BJ (cell line): ENCODE results near the gene PACS2. TPM values are rescaled to one million over a fixed set of nuclear protein-coding genes. Genes with fewer than 3 reads are reported as not detected.

Source experiments
- CTCF ChIA-PET: fragments of 350-600 bp; formaldehyde crosslinking; extraction: SDS; loops from one replicate; lab custom pipeline; 2021; ENCODE audit warnings: antibody characterized with exemption, inconsistent platforms; lab: Yijun Ruan, JAX
- POLR2A ChIA-PET: fragments of 300-600 bp; sonication (Branson Sonifier 250); formaldehyde crosslinking; extraction: SDS; loops from one replicate; lab custom pipeline; 2021; ENCODE audit warnings: antibody characterized with exemption; lab: Charles Lee
- DNase-seq: peaks from one replicate; pipeline ENCODE4 v3.0.0-alpha.2; 2011; ENCODE audit warnings: low read depth
- H3K27me3 ChIP-seq: 2 replicates; pipeline ENCODE4 v1.6.0; 2011; ENCODE audit warnings: low read length; ENCODE audit not compliant: control insufficient read depth, insufficient read depth
- H3K36me3 ChIP-seq: 2 replicates; pipeline ENCODE4 v1.5.1; 2011; ENCODE audit warnings: low read length; ENCODE audit not compliant: control insufficient read depth, insufficient read depth
- H3K4me3 ChIP-seq: 2 replicates; pipeline ENCODE4 v1.5.1; 2011; ENCODE audit warnings: low read depth, mild to moderate bottlenecking, control low read depth, low read length
- CTCF ChIP-seq: IDR thresholded peaks from 2 replicates; pipeline ENCODE4 v1.5.1; 2011; ENCODE audit warnings: low read depth, mild to moderate bottlenecking, control low read depth, inconsistent platforms, low read length, moderate library complexity; ENCODE audit not compliant: insufficient read depth
- polyA plus RNA-seq: library from polyadenylated mRNA; depleted of rRNA; stranded (reverse); fragments of >200 nt; gene quantifications from 2 replicates; pipeline ENCODE4 v1.2.3, GENCODE V29; 2011

The PACS2 gene
- polyA plus RNA-seq, 1 experiment = 21.4 TPM

GRCh38 chr14:105368910-105369652 lies 54.5 kb downstream of the PACS2 start:
- H3K4me3 ChIP-seq = no peak overlapping the region
- no peak for TF ChIP-seq CTCF
- peaks cover 3% of the 10 kb centered on the region; the same call in 1 of the 2 replicates for H3K36me3 ChIP-seq
- no peaks in the 10 kb centered on the region for H3K27me3 ChIP-seq
- DNase-seq = no peak
- POLR2A ChIA-PET = no interaction called here
- CTCF ChIA-PET = interaction anchor here (0.9 to 5.7 kb wide), 4 partner anchors 9 to 121 kb away, joined by 3 to 25 read pairs (median 6); no protein-coding TSS in a partner anchor

- ChIA-PET POLR2A (no interaction called here), CTCF (interaction anchor here (1.0 to 5.7 kb wide), 10 partner anchors 8 to 162 kb away, joined by 3 to 84 read pairs (median 10); partner anchors contain the start of genes TEDC1 and TMEM121)
- DNase-seq = no peak
- no peaks in the 10 kb centered on the region for H3K27me3 ChIP-seq
- H3K36me3 ChIP-seq = peaks cover 3% of the 10 kb centered on the region; the same call in 1 of the 2 replicates
- no peak for TF ChIP-seq CTCF
- H3K4me3 ChIP-seq = no peak overlapping the region
Observed at GRCh38 chr14:105369653-105370040, 55.1 kb downstream of the PACS2 start.

GRCh38 chr14:105374389-105374788 lies 59.8 kb downstream of the PACS2 start:
- Histone ChIP-seq H3K27me3 (no peaks in the 10 kb centered on the region), H3K4me3 (no peak overlapping the region), H3K36me3 (0 out of 2 replicates have a peak, but pooled peaks cover 1% of the 10 kb centered on the region)
- TF ChIP-seq CTCF = no peak
- POLR2A ChIA-PET = no interaction called here
- DNase-seq = no peak
- CTCF ChIA-PET = interaction anchor here (0.8 to 1.8 kb wide), 4 partner anchors 14 to 163 kb away, joined by 3 to 8 read pairs (median 4); no protein-coding TSS in a partner anchor

GRCh38 chr14:105375635-105376057 lies 61.1 kb downstream of the PACS2 start:
- H3K36me3 ChIP-seq = peaks cover 4% of the 10 kb centered on the region; the same call in 1 of the 2 replicates
- DNase-seq = no peak
- ChIA-PET CTCF (interaction anchor here (1.8 to 2.0 kb wide), 2 partner anchors 105 to 114 kb away, joined by 7 to 8 read pairs; no protein-coding TSS in a partner anchor), POLR2A (no interaction called here)
- TF ChIP-seq CTCF = no peak
- no peak overlapping the region for H3K4me3 ChIP-seq
- no peaks in the 10 kb centered on the region for H3K27me3 ChIP-seq
